Measurements from ENCODE around the gene KLF5. TPM values are rescaled to one million over a fixed set of nuclear protein-coding genes. Genes with fewer than 3 reads are reported as not detected.

KLF5 gene
- total RNA-seq, 2 experiments from 2014 or later = 0.29 to 0.82 TPM

DNA sequence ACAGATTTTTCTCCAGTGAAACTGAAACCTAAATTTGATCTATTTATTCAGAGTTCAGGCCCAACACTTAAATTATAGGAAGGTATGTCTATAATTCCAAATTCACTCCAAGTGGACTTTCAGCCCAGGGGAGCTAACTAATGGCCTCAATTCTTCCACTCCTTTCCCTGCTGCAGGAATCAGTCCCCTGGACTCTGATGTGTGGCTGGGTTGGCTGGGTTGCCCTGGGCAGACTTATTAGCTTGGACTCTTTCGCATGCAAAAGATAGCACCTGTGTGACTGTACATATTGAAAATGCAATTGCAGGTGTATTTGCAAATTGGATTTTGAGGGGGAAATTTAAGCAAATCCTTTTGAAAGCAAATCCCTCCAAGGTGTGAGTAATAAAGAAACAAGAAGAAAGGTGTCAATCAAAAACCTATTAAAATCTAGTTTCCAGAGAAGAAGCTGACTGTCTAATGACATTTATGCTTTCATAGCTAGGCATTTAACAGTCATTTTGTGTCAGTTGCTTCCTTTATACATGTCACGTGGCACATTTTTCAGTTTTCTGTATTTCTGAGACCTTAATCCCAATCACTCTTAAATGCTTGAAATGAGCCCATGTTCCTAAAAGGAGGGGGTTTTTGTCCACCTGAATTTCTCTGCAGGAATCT is 42.7 kb downstream of the KLF5 start:
- Histone ChIP-seq H3K79me2 (ENCODE audit: insufficient read depth, low read depth, low read length) (no peaks in the 10 kb centered on the region), H3K4me2 (ENCODE audit: low read length) (no peak overlapping the region), H3K4me1 (ENCODE audit: insufficient read depth, low read length, poor library complexity, severe bottlenecking) (no peaks in the 10 kb centered on the region), H3K9me3 (ENCODE audit: low read length) (no peaks in the 10 kb centered on the region), H3K36me3 (ENCODE audit: insufficient read depth, low read length) (no peaks in the 10 kb centered on the region), H3K4me3 (ENCODE audit: low read depth, low read length, poor library complexity, severe bottlenecking) (no peak overlapping the region), H2AFZ (ENCODE audit: low read length) (no peak overlapping the region), H4K20me1 (ENCODE audit: insufficient read depth, low read length) (no peaks in the 10 kb centered on the region), H3K9me2 (ENCODE audit: insufficient read depth, low read length) (no peaks in the 10 kb centered on the region), H3K27ac (ENCODE audit: low read depth, low read length, poor library complexity, severe bottlenecking) (no peak overlapping the region)
- no peak for DNase-seq (ENCODE audit: low spot score)
- no peak for TF ChIP-seq CTCF (conservative IDR thresholded peaks at IDR 0.05; ENCODE audit: low read length)
- TF ChIP-seq EZH2phosphoT487 (IDR thresholded peaks at IDR 0.05; ENCODE audit: borderline replicate concordance, low read depth, low read length) = no peak
- intact Hi-C loops (cut with micrococcal nuclease; ENCODE audit: unreplicated experiment) = no loop called here
- ChIA-PET CTCF (ENCODE audit: unreplicated experiment) (no interaction called here), POLR2A (no interaction called here)
- BruUV-seq (replicated peaks) = no TSS peak

DNA sequence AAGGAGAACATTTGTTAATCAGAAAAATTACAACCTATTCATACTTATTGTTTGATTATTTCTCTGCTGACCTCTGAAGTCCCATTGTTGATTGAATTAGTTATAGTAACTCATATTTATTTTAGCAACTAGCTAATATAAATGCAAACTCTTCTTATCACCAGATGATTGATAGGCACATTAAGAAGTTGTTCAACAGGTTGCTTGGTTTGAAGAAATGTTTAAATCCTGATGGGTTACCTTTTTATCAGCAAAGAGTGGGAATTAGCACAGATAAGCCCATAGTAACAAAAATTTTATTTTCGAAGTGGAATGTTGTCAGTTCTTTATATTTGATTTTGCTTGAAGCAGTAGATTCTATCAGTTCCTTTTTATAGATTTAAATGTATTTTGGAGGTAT is 44.4 kb downstream of the KLF5 start:
- no peaks in the 10 kb centered on the region for H3K9me2 ChIP-seq (ENCODE audit: insufficient read depth, low read length)

More for the DNA sequence above, 44.4 kb downstream of the KLF5 start:
- no peak overlapping the region for H3K27ac ChIP-seq (ENCODE audit: low read depth, low read length, poor library complexity, severe bottlenecking)
- no peak overlapping the region for H3K4me3 ChIP-seq (ENCODE audit: low read depth, low read length, poor library complexity, severe bottlenecking)
- H3K79me2 ChIP-seq (ENCODE audit: insufficient read depth, low read depth, low read length) = no peaks in the 10 kb centered on the region
- no TSS peak for BruUV-seq (replicated peaks)
- no peaks in the 10 kb centered on the region for H3K4me1 ChIP-seq (ENCODE audit: insufficient read depth, low read length, poor library complexity, severe bottlenecking)
- intact Hi-C loops (cut with micrococcal nuclease; ENCODE audit: unreplicated experiment) = no loop called here
- no peaks in the 10 kb centered on the region for H4K20me1 ChIP-seq (ENCODE audit: insufficient read depth, low read length)
- no peak overlapping the region for H3K4me2 ChIP-seq (ENCODE audit: low read length)
- CTCF ChIA-PET (ENCODE audit: unreplicated experiment) = no interaction called here
- DNase-seq (ENCODE audit: low spot score) = no peak
- H3K36me3 ChIP-seq (ENCODE audit: insufficient read depth, low read length) = no peaks in the 10 kb centered on the region
- H2AFZ ChIP-seq (ENCODE audit: low read length) = no peak overlapping the region
- no peaks in the 10 kb centered on the region for H3K9me3 ChIP-seq (ENCODE audit: low read length)
- POLR2A ChIA-PET = no interaction called here
- TF ChIP-seq EZH2phosphoT487 (IDR thresholded peaks at IDR 0.05; ENCODE audit: borderline replicate concordance, low read depth, low read length) (no peak), CTCF (conservative IDR thresholded peaks at IDR 0.05; ENCODE audit: low read length) (no peak)
